ENCODE measurements around the gene TOMM70.
"Not testable (repeated sequence)": the region's sequence is repeated elsewhere in the genome, so short reads cannot be mapped to it uniquely, and the experiment has no call there.

TOMM70 gene

GRCh38 chr3:100361897-100362296, 39.0 kb downstream of the TOMM70 start:
- no peak for DNase-seq

- no peak for DNase-seq
These were observed 40.0 kb downstream of the TOMM70 start for GRCh38 chr3:100360757-100361496.

GRCh38 chr3:100359035-100359434, 41.9 kb downstream of the TOMM70 start:
- DNase-seq, result no peak

GRCh38 chr3:100358413-100358812, 42.5 kb downstream of the TOMM70 start:
- DNase-seq, result no peak

GRCh38 chr3:100354850-100355249, 46.0 kb downstream of the TOMM70 start:
- DNase-seq, result no peak

GRCh38 chr3:100352296-100353231, 48.3 kb downstream of the TOMM70 start:
- DNase-seq, result no peak

- DNase-seq, result not testable (repeated sequence)
These were observed 49.1 kb downstream of the TOMM70 start for GRCh38 chr3:100351770-100352169.

- no peak for DNase-seq
These were observed 52.2 kb downstream of the TOMM70 start for GRCh38 chr3:100348727-100349126.

- no peak for DNase-seq
These were observed 60.4 kb downstream of the TOMM70 start for GRCh38 chr3:100340527-100340926.

GRCh38 chr3:100339786-100340185, 61.1 kb downstream of the TOMM70 start:
- DNase-seq, result no peak

- no peak for DNase-seq
These were observed 62.0 kb downstream of the TOMM70 start for GRCh38 chr3:100338911-100339310.

GRCh38 chr3:100336229-100336628, 64.7 kb downstream of the TOMM70 start:
- DNase-seq, result not testable (repeated sequence)

- DNase-seq, result peak; percentile 17
These were observed 65.5 kb downstream of the TOMM70 start for GRCh38 chr3:100335434-100335833.

- peak; percentile 82 for DNase-seq
These were observed 66.2 kb downstream of the TOMM70 start, which contains the start of gene NIT2 for GRCh38 chr3:100334488-100335351. NIT2 (plus strand) TSS chr3:100334757; CDS start chr3:100334792, 35 bp downstream.

- no peak for DNase-seq
These were observed 66.9 kb downstream of the TOMM70 start for GRCh38 chr3:100333970-100334487.

GRCh38 chr3:100333051-100333450, 67.8 kb downstream of the TOMM70 start:
- DNase-seq, result no peak

- DNase-seq, result no peak
These were observed 69.2 kb downstream of the TOMM70 start for GRCh38 chr3:100331660-100332059.

GRCh38 chr3:100330651-100331050, 70.2 kb downstream of the TOMM70 start:
- DNase-seq, result no peak

- no peak for DNase-seq
These were observed 70.9 kb downstream of the TOMM70 start for GRCh38 chr3:100329800-100330489.

GRCh38 chr3:100327377-100327776, 73.5 kb downstream of the TOMM70 start:
- DNase-seq, result not testable (repeated sequence)

GRCh38 chr3:100325827-100326226, 75.1 kb downstream of the TOMM70 start:
- no peak for DNase-seq

GRCh38 chr3:100324044-100324443, 76.8 kb downstream of the TOMM70 start:
- DNase-seq, result no peak

Data from activated naive CD4-positive, alpha-beta T cell treated with anti-CD3 and anti-CD28 coated beads, Interleukin-2, amount 50 U/mL, for 16 hours (primary cell).